Stimulated activated CD8-positive, alpha-beta memory T cell treated with anti-CD3 and anti-CD28 coated beads, Interleukin-7, amount 100 ng/mL, for 4 hours (primary cell): ENCODE results near the gene PBRM1.

Experiments
- DNase-seq, 2 donors: peaks; one replicate each; pipeline ENCODE4 v3.0.0-alpha.2; 2020; ENCODE audit warnings: low read depth in 2 of 2

The PBRM1 gene

DNA sequence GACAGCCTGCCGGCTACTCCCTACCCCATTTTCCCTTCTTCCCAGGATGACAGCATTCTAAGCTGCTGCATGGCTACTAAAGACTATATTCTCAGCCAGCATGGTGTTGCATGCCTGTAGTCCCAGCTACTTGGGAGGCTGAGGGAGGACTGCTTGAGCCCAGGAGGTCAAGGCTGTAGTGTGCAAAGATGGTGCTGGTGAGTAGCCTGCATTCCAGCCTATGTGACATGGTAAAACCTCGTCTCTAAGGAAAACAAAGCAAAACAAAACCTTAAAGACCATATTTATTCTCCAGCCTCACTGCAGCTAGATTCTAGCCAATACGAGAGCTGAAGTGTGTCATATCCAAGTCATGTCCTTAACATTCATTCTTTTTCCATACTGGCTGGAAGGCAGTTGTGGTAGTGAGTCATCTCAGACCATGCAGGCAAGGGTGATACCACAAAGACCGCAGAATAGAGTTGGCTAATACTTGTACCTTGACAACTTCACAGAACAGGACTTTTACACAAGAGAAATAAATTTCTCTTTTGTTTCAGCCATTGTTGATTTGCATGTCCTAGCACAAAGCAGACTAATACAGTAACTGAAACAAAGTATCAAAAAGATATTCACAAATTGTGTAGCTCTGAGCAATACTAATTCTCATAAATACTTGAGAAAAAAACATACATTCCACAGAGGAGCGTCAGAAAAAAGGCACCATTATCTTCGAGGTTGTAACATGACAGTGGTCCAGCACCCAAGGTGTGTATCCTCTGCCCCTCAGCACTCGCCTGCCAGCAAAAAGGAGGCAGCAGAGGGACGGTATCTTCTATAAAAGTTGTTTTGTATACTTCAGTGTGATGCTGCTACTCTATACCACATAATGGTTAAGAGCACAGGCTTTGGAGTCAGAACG is 14.8 kb downstream of the PBRM1 start:
- no peak for DNase-seq

- no peak for DNase-seq
These were observed 22.6 kb downstream of the PBRM1 start for GRCh38 chr3:52663098-52663497.

- no peak for DNase-seq
These were observed 25.7 kb downstream of the PBRM1 start for GRCh38 chr3:52660046-52660445.

DNA sequence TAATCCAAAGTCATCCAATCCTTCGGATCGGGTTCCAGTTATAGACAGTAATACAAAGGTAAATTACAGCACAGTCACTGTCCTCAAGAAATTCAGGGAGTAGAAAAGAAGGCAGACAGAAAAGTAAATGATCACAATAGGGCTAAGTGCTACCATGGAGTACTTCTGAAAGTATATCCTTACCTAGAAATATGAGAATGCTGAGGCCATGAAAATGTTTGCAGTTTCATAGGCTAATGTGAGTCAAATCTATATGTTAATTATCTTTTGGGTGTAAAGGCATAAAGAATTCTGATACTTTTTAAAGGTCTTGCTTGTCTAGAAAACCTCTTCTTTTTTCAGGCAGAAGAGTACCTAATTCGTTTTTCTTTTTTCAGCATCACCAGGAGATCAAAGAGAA is 29.8 kb downstream of the PBRM1 start:
- DNase-seq = no peak

GRCh38 chr3:52651592-52651991 is 34.1 kb downstream of the PBRM1 start:
- DNase-seq = no peak

DNA sequence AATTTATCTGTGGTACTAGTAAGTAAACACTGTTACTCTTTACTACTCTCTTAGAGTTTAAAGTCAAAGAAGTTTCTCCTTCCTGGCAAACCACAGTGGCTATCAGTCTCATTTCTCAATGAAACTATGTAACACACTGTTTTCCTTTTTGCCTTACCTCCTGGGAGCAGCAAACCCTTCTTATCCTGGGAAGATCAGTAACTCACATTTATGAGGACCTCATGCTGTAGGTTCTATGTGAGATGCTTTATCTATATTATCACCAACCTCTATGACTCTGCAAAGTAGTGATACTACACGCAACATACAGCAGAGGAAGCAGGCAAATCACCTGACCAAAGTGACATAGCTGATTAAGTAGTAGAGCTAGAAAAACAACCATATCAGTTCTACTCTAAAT is 35.3 kb downstream of the PBRM1 start:
- DNase-seq = no peak

DNA sequence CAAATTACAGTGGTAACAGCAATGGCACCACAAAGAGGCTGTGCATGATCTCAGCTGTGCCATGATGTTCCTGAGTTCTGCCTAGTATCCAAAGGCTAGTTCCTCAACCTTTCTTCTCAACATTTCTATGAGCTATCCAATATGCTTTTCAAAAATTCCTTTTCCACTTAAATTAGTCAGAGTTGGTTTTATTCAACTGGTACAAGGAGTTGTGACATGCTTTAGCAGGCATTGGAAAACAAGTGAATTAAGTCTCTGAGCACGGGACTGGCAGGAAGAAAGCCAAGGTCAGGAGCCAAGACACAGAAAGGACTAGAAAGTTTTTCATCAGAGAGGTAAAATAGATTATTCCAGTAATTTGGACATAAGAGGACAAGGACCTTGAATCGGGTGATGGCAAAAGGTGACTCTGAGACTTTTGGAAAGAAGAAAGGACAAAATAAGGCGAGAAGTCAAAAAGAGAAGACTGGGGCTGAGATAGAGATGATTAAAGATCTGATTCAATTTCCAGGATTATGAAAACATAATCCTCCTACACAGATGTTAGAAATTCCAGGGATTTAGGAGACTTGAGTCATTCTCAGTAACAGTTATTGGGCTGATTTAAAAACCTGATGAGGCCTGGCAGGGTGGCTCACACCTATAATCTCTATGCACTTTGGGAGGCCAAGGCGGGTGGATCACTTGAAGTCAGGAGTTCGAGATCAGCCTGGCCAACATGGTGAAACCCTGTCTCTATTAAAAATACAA is 36.1 kb downstream of the PBRM1 start:
- DNase-seq = no peak

DNA sequence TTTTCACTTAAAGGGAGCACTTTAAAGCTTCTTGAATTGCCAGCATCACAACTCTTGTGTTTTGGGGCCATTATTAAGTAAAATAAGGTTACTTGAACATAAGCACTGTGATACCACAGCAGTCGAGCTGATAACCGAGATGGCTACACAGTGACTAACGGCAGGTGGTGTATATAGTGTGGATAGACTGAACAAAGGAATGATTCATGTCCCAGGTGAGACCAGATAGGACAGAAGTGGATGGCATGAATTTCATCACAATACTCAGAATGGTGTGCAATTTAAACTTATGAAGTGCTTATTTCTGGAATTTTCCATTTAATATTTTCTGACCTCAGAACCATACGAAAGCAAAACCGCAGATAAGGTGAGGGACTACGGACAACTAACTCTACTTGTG is 40.2 kb downstream of the PBRM1 start:
- no peak for DNase-seq

- no peak for DNase-seq
These were observed 49.0 kb downstream of the PBRM1 start for GRCh38 chr3:52636673-52637072.

- DNase-seq = no peak
These were observed 51.9 kb downstream of the PBRM1 start for GRCh38 chr3:52633786-52634185.

GRCh38 chr3:52625041-52625440 is 60.7 kb downstream of the PBRM1 start:
- no peak for DNase-seq

DNA sequence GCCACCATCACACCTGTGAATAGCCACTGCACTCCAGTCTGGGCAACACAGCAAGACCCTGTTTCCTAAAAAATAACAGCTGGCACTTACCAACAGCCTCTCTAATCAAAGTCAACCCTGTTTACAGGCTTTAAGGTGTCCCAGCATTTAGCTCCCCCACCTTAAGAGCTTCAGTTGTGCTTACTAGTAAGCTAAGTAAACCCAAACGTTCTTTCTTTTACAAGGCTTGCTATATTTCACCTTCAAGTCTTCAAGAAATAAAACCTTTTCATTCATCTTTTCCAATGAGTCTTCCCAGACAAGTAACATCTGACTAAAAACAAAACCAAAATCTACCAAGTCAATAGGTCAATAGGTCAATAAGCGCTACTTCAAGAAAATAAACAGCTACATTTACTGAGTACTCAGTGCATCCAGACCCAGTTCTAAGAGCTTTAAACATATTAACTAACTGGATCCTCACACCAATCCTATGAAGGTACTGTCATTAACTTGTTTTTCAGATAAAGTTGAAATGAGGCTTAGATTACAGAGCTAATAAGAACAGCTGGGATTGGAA is 62.4 kb downstream of the PBRM1 start:
- no peak for DNase-seq

DNA sequence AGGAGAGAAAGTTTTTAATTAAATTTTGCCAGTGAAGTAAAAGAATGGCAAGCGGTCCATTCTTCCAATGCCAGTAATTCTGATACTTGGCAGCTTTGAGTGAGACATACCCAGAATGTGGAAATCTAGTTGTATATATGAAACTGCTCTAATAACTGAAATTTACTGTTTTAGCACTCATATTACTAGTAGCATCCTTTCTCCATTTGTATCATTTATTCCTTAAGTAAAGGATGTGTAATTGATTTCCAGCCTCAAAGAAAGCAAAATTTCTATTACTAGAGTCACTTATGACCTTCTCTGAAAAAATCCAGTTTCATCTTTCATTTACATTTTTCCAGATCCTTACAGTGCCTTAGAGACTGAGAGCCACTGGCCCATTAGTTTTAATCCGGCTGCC is 65.1 kb downstream of the PBRM1 start:
- DNase-seq = no peak

GRCh38 chr3:52615166-52615565 is 70.5 kb downstream of the PBRM1 start:
- no peak for DNase-seq

GRCh38 chr3:52614689-52615088 is 71.0 kb downstream of the PBRM1 start:
- no peak for DNase-seq

GRCh38 chr3:52609316-52609815 is 76.3 kb downstream of the PBRM1 start:
- DNase-seq = no peak

DNA sequence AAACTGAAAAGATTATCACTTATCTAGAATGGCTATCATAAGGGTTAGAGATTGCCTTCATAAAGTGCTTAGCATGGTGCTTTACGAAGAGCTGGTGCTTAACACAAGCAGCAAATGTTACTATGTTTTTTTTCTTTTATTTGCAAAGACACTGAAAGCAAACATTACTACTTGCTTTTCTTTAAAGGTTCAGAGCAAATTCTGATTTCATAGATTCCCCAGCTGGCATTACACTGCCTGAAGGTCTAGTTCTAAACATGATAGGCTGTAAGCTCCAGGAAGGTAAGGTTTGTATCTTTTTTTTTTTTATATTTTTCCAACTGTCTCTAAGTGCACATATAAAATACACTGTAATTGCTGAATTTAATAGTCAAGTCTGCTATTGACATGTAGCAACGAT is 77.4 kb downstream of the PBRM1 start:
- no peak for DNase-seq

DNA sequence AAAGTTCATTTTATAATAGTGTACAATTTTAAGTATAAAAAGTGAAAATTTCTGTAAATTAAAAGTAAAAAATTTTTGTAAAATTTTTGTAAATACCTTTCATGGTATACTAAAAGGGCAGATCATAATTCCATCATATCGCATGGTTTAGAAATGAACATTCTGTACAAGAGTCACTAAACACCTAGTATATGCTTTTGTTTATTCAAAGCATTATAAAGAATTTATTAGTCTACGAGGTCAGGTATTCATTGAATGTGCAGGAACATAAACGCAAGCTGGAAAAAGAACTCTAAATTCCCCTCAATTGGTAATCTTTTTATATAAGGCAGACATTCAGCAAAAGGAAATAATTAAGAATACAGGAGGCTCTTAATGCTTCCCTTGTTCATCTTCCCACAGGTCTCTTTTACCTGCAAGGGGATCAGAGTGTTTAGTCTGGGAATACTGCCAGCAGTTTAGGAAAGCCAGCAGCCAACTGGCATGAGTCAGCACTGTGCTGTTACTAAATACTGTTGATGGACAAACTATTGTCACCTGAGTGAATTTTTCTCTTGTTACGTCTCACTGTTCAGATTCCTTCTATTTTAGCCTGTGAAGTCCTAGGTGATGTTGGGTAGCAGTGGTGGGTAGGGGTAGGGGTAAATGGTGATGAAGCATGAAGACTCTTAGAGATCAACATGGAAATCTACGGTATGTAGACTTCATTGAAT is 79.2 kb downstream of the PBRM1 start:
- DNase-seq = no peak

DNA sequence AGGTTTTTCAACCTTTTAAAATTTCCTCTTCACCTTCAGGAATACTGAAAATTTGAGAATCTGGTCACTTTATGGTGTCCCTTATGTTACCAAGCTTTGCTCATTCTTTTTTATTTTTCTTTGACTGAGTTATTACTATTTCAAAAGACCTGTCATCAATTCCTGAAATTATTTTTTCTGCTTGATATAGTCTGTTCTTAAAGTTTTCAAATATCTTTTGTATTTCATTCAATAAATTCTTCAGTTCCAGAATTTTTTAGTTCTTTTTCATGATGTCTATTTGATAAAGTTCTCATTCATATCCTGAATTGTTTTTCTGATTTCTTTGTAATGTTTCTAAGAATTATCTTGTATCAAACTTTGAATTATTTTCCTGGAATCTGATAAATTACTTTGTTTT is 85.5 kb downstream of the PBRM1 start:
- DNase-seq = no peak

GRCh38 chr3:52596658-52597265 is 89.0 kb downstream of the PBRM1 start:
- DNase-seq = no peak

DNA sequence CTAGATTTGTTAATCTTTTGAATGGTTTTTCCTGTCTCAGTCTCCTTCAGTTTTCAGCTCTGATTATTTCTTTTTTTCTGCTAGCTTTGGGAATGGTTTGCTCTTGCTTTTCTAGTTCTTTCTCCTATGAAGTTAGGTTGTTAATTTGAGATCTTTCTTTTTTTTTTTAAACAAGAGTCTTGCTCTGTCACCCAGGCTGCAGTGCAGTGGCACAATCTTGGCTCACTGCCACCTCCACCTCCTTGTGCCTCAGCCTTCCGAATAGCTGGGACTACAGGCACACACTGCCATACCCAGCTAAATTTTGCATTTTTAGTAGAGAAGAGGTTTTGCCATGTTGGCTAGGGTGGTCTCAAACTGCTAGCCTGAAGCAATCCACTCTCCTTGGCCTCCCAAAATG is 92.6 kb downstream of the PBRM1 start:
- DNase-seq = no peak
